ENCODE data around the gene GARNL3.

GARNL3 gene

DNA sequence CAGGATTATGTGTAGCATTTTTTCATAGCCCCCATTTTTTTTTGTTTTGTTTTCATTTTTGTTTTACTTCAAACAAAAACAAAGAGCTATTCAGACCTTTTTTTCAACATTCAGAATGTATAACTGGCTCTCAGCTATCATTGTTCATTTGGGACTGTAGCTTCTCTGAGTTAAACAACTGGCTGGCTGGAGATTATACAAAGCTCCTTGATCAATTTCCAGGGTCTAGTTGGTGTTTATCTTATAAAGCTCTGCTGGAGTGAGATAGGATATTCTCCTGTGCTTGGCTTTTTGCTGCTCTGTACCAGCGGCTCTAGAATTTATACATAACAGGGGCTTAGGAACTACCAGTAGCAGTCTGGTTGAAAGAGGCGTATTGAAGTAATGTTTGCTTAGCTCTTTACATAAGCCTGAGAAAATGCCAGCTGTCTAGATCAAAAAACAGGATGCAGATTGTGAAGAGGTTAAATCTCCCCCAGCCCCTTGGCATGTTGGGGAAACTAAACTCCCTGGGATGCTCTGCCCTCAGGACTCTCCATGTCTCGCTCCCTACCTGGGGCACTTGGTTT, 15.2 kb downstream of the GARNL3 start:
- DNase-seq = no peak

DNA sequence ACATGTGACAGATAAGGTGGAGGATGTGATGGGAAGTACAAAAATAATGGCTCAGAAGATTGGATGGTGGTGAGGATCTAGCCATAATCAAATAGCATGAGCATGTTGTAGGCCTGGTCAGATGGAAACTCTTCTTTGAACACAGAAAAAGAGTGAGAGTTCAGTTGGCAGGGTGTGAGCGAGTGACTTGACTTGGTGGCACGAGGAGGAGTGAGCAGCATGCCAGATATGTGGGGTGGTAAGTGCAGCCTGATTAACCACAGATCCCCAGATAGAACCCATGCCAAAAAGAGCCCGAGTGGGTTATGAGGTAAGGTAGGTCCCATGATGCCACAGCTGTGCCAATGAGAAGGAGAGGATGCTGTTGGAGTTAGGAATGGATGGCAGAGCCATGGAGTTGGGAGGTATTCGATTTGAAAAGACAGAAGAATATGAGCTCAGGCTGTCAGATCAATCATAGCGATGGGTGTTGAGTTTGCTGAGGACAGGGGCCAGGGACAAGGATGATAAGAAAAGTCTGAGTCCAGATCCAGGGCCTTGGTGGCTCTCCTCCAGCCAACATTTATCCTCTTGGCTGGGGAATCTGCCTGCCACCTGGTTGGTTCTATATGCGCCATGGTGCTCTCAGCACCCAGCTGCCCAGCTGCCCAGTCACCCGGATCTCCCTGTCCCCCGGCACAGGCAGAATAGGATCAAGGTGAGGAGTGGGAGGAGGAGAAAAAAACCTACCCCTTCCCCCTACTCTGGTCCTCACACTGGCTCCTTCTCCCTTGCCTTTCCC, 16.5 kb downstream of the GARNL3 start:
- no peak for DNase-seq

DNA sequence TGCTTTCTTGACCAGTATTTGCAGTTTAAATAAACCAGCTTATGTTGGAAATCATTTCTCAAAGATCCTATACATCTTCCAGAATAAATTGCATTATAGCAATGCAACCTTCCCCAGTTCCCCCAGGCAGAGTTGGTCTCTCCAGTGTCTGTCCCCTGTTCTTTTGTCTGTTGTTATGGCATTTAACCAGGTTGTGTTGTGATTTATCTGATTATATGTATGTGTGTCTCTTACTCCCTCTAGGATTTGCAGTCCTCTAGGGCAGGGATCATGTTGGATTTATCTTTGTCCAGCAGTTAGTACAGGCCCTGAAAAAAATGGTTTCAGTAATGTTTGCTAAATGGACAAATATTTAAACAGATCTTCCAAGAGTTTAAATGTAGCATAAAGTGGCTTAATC, 17.3 kb downstream of the GARNL3 start:
- DNase-seq = no peak

GRCh38 chr9:127282611-127283010, 18.0 kb downstream of the GARNL3 start:
- no peak for DNase-seq

- DNase-seq = no peak
These were observed 18.6 kb downstream of the GARNL3 start for GRCh38 chr9:127283135-127283534.

GRCh38 chr9:127283917-127284497, 19.4 kb downstream of the GARNL3 start:
- peak; percentile 6 for DNase-seq

- no peak for DNase-seq
These were observed 21.4 kb downstream of the GARNL3 start for GRCh38 chr9:127285965-127286364.

DNA sequence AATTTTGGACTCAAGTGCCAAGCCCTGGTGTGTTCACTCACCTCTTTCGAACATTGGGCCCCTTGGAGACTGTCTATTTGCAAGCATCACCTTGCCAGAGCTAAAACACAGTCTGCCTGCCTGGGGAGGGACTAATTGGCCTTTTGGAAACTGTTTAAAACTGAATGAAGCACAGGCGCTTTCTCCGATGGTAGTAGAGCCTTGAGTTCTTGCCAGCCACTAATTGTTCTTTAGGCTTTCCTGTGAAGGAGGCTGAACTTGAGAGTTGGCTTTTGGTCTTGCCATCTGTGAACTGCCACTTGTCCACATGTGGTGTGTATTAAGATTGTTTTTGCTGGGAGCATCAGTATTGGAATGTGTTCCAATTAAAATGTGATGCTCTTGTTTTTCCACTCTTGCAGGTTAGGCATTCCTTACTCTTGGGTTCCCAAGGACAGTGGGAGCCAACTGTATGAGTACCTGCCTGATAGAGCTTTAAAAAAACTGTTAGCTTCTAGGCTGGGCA, 26.0 kb downstream of the GARNL3 start:
- no peak for DNase-seq

DNA sequence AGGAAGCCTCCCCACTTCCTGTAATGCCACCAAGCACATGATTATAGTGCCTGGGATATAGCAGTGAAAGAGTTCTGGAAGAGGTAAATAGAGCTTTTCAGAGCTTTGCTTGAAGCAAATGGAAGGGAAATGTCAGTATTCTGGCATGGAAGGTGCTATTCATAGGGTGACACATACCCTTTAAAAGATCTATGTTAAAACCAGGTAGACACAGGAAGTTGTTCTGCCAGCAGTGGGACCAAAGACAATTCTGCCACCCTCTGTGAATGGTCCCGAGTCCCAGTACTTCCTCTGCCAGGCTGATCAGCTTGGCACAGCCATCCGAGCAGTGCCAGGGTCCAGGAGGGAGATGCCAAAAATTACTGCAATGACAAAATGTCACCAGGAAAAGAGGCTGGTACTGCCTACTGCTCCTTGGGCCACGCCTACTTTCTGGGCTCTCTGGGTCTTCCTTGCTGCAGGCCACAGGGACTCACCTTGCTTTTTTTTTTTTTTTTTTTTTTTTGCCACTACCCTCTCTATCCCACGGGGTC, 26.7 kb downstream of the GARNL3 start:
- no peak for DNase-seq

DNA sequence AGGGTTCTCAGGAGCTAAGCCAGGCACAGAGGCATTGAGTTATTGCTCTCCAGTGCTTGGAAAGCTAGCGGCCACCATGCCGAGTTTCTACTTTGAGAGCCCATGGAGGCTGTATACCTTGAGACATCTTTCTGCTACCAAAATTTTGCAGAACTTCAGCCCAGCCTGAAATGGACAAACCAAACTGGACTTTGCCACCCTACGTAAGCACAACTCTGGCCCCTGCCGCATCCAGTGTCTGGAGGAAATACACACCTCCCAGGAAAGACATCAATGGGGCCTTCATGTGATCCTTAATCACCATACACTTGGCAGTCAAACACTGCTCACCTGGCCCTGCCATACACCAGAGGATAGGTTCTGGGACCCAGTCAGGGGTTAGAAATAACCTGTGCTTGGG, 27.8 kb downstream of the GARNL3 start:
- DNase-seq = no peak

DNA sequence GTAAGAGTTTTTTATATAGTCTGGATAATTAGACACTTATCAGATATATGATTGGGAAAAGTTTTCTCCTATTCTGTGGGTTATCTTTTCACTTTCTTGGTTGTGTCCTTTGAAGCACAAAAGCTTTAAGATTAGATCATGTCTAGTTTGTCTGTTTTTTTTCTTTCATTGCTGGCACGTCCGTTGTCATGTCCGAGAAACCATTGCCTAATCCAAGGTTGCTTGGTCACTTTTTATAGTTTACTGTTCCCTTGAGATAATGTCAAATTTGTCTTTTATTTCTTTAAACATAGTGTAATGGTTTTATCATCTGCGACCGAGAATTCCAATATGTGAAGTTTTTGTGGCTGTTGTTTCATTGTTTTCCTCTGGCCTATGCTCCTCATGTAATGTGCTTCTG, 28.8 kb downstream of the GARNL3 start:
- DNase-seq = no peak

DNA sequence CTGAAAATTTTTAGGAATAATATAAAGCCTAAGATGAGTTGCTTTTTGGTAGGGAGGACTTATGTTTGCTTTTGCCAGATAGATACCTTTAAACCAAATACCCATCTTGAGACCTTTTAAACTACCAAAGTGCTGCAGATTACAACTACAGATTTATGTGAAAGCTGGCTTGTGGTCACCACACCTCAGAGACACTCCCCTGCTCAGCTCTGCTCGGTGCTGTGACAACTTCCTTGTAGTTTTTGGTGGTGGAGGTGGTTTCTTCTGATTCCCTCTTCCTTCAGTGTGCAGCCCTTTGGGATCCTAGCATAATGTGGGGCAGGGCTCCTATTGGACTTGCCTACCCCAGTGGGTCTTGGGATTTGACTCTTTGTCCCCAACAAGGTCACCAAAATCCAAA, 29.2 kb downstream of the GARNL3 start:
- no peak for DNase-seq

- no peak for DNase-seq
These were observed 30.4 kb downstream of the GARNL3 start for GRCh38 chr9:127295005-127295404.

GRCh38 chr9:127300886-127301447, 36.4 kb downstream of the GARNL3 start:
- DNase-seq = no peak

GRCh38 chr9:127303830-127304229, 39.3 kb downstream of the GARNL3 start:
- no peak for DNase-seq

GRCh38 chr9:127305206-127305837, 40.7 kb downstream of the GARNL3 start:
- DNase-seq = no peak

- no peak for DNase-seq
These were observed 41.3 kb downstream of the GARNL3 start for GRCh38 chr9:127305838-127306226.

GRCh38 chr9:127307802-127308201, 43.2 kb downstream of the GARNL3 start:
- DNase-seq = no peak

DNA sequence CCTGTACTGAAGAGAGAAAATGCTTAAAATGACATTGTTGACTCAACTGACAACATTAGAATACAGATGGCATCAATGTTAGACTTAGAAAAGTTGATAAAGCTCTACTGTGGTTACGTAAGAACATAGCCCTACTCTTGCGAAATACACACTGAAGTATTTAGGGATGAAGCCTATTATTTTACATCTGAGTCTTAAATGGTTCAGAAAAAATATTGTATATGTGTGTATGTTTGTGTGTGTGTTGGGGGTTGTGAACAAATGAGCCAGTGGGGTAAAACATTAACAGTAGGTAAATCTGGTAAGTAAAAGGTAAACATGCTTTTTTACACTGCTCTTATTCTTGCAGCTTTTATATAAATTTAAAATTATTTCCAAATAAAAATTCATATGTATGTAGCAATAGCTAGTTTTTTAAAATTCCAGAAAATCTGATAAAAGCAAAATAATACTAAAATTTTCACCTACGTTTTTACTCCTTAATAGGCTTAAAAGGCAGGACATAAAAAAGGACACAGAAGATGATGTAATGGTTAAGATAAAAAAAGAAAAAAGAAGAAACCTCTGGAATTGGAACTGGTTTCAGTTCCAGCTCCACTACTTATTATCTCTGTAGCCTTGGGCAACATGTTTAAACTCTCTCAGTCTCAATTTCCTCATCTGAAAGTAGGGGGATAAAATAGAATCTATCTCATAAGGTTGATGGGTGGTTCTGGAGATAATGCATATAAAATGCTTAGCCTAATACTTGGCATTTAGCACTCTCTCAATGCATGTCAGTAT, 44.3 kb downstream of the GARNL3 start:
- DNase-seq = no peak

GRCh38 chr9:127309715-127310114, 45.1 kb downstream of the GARNL3 start:
- no peak for DNase-seq

- peak; percentile 2 for DNase-seq
These were observed 46.7 kb downstream of the GARNL3 start for GRCh38 chr9:127311239-127311741.

DNA sequence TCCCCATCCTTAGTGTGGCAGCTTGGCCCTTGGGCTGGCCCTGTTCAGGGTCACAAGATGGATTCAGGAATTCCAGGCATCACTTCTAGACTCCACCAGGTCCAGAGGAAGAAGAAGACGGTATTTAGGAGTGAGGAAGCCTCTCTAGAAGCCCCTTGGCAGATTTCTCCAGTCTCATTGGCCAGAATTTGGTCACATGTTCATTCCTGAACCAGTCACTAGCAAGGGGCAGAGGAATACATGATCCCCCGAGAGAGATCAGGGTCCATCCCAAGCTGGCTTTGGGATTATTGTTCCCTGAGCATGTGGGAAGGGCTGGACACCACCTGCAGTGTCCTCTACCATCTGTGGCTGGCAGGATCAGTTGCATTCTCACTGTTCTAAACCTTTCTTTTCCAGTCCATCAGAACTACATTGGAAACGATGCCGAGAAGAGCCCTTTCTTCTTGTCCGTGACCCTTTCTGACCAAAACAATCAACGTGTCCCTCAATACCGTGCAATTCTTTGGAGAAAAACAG, 48.5 kb downstream of the GARNL3 start:
- no peak for DNase-seq
